ENCODE results near the gene BRF1.
A peak's percentile ranks its signal among the peaks of the same experiment; 100 is the strongest.

BRF1 gene

GRCh38 chr14:105257464-105257863 is 43.3 kb downstream of the BRF1 start:
- DNase-seq = no peak

GRCh38 chr14:105256292-105256960 is 44.4 kb downstream of the BRF1 start:
- DNase-seq = no peak

- DNase-seq = peak; percentile 23
These were observed 45.7 kb downstream of the BRF1 start for GRCh38 chr14:105255021-105255507.

GRCh38 chr14:105253329-105253682 is 47.5 kb downstream of the BRF1 start:
- DNase-seq = no peak

- DNase-seq = no peak
These were observed 48.1 kb downstream of the BRF1 start for GRCh38 chr14:105252552-105253328.

- DNase-seq = no peak
These were observed 48.9 kb downstream of the BRF1 start for GRCh38 chr14:105251920-105252319.

- DNase-seq = no peak
These were observed 49.8 kb downstream of the BRF1 start for GRCh38 chr14:105250986-105251385.

- DNase-seq = no peak
These were observed 50.8 kb downstream of the BRF1 start for GRCh38 chr14:105250008-105250366.

GRCh38 chr14:105249182-105250007 is 51.4 kb downstream of the BRF1 start:
- peak; percentile 17 for DNase-seq

GRCh38 chr14:105248368-105249181 is 52.2 kb downstream of the BRF1 start, which contains the start of gene BTBD6:
TSS of gene BTBD6 (plus strand) at chr14:105248533. CDS start at chr14:105248712, 179 bp downstream.
- DNase-seq = peak; percentile 90

- DNase-seq = no peak
These were observed 53.0 kb downstream of the BRF1 start for GRCh38 chr14:105247715-105248367.

- DNase-seq = no peak
These were observed 53.8 kb downstream of the BRF1 start for GRCh38 chr14:105247026-105247425.

- DNase-seq = no peak
These were observed 56.5 kb downstream of the BRF1 start for GRCh38 chr14:105244334-105244733.

- no peak for DNase-seq
These were observed 59.2 kb downstream of the BRF1 start for GRCh38 chr14:105241641-105242040.

GRCh38 chr14:105240811-105241576 is 59.8 kb downstream of the BRF1 start:
- DNase-seq = no peak

- DNase-seq = no peak
These were observed 71.6 kb downstream of the BRF1 start for GRCh38 chr14:105229099-105229655.

GRCh38 chr14:105228562-105228961 is 72.2 kb downstream of the BRF1 start:
- no peak for DNase-seq

GRCh38 chr14:105227346-105227745 is 73.5 kb downstream of the BRF1 start:
- no peak for DNase-seq

- DNase-seq = no peak
These were observed 74.6 kb downstream of the BRF1 start for GRCh38 chr14:105226198-105226597.

GRCh38 chr14:105224845-105225570 is 75.8 kb downstream of the BRF1 start:
- DNase-seq = no peak

Measured in hematopoietic multipotent progenitor cell treated with erythropoietin and hydrocortisone succinate and interleukin-3 and kit ligand, for 6 days (in vitro differentiated cells).